OCI-LY3 (cell line): ENCODE measurements around the gene CACNA1E.

Experiments
- H2AFZ ChIP-seq: fragments of 200-600, 300-600 bp; shearing (Covaris generic); 2 replicates; pipeline ENCODE4 v1.6.0; 2014; ENCODE audit warnings: antibody characterized with exemption, low read depth, low read length
- H3K27ac ChIP-seq: fragments of 200-600, 300-600 bp; sonication (generic); 2 replicates; pipeline ENCODE4 v1.5.1; 2014; ENCODE audit warnings: mild to moderate bottlenecking, low read length, moderate library complexity, mixed read lengths
- H3K27me3 ChIP-seq: fragments of 200-600, 300-600 bp; sonication (generic); 2 replicates; pipeline ENCODE4 v1.6.1; 2014; ENCODE audit warnings: low read depth, low read length, mixed read lengths
- H3K36me3 ChIP-seq: fragments of 200-600, 300-600 bp; sonication (generic); replicated peaks from 2 replicates; pipeline ENCODE3; 2014; ENCODE audit warnings: low read depth, low read length, mixed read lengths
- H3K4me1 ChIP-seq: fragments of 300-600, 200-600 bp; sonication (generic); 2 replicates; pipeline ENCODE4 v1.6.1; 2014; ENCODE audit warnings: low read length, mixed read lengths
- H3K4me2 ChIP-seq: fragments of 200-600, 300-600 bp; sonication (generic); 2 replicates; pipeline ENCODE4 v1.6.1; 2014; ENCODE audit warnings: low read length, mixed read lengths
- H3K4me3 ChIP-seq: fragments of 300-600, 200-600 bp; sonication (generic); 2 replicates; pipeline ENCODE4 v1.5.1; 2014; ENCODE audit warnings: antibody characterized with exemption, mild to moderate bottlenecking, low read length, moderate library complexity
- H3K79me2 ChIP-seq: fragments of 300-600, 200-600 bp; shearing (Covaris generic); 2 replicates; pipeline ENCODE4 v1.6.1; 2014; ENCODE audit warnings: mild to moderate bottlenecking, low read length, mixed read lengths
- H3K9ac ChIP-seq: fragments of 300-600, 200-600 bp; shearing (Covaris generic); 2 replicates; pipeline ENCODE4 v1.6.0; 2014; ENCODE audit warnings: mild to moderate bottlenecking, low read length, moderate library complexity
- H3K9me3 ChIP-seq: fragments of 200-600, 300-600 bp; shearing (Covaris generic); 2 replicates; pipeline ENCODE4 v1.6.1; 2014; ENCODE audit warnings: low read length, mixed read lengths; ENCODE audit not compliant: insufficient read depth
- H4K20me1 ChIP-seq: fragments of 200-600, 300-600 bp; sonication (generic); 2 replicates; pipeline ENCODE4 v1.6.1; 2016; ENCODE audit warnings: low read length, mixed read lengths; ENCODE audit not compliant: insufficient read depth
- CTCF ChIP-seq: fragments of 200-600, 300-600 bp; sonication (generic); IDR thresholded peaks from 2 replicates; pipeline ENCODE4 v1.5.1; 2014; ENCODE audit warnings: antibody characterized with exemption, low read length, low read depth
- EZH2phosphoT487 ChIP-seq: fragments of 200-600 bp; shearing (Covaris generic); IDR thresholded peaks from 2 replicates; pipeline ENCODE4 v1.6.1; 2018; ENCODE audit warnings: antibody characterized with exemption, mixed run types, low read depth

The CACNA1E gene

GRCh38 chr1:181476581-181476980 lies 6.7 kb upstream of the CACNA1E start:
- Histone ChIP-seq H3K4me2 (no peak overlapping the region), H3K27ac (no peak overlapping the region), H3K9me3 (no peaks in the 10 kb centered on the region), H4K20me1 (no peaks in the 10 kb centered on the region), H3K9ac (no peak overlapping the region), H2AFZ (no peak overlapping the region), H3K27me3 (peaks cover 66% of the 10 kb centered on the region), H3K79me2 (no peaks in the 10 kb centered on the region), H3K36me3 (no peaks in the 10 kb centered on the region), H3K4me3 (no peak overlapping the region), H3K4me1 (no peaks in the 10 kb centered on the region)
- TF ChIP-seq CTCF (no peak), EZH2phosphoT487 (no peak)

- Histone ChIP-seq H3K9ac (no peak overlapping the region), H3K79me2 (no peaks in the 10 kb centered on the region), H3K4me1 (no peaks in the 10 kb centered on the region), H2AFZ (no peak overlapping the region), H3K4me2 (no peak overlapping the region), H3K36me3 (no peaks in the 10 kb centered on the region), H3K27ac (no peak overlapping the region), H3K27me3 (peaks cover 63% of the 10 kb centered on the region), H3K4me3 (no peak overlapping the region), H3K9me3 (no peaks in the 10 kb centered on the region), H4K20me1 (no peaks in the 10 kb centered on the region)
- no peak for TF ChIP-seq CTCF
- TF ChIP-seq EZH2phosphoT487: no peak
Observed at GRCh38 chr1:181478306-181478705, 5.0 kb upstream of the CACNA1E start.

- H3K79me2 ChIP-seq: no peaks in the 10 kb centered on the region
- H3K27ac ChIP-seq: no peak overlapping the region
- no peaks in the 10 kb centered on the region for H4K20me1 ChIP-seq
- no peak overlapping the region for H3K4me2 ChIP-seq
- no peak overlapping the region for H3K9ac ChIP-seq
- TF ChIP-seq EZH2phosphoT487 (no peak), CTCF (peak; percentile 96)
- no peak overlapping the region for H3K4me3 ChIP-seq
- no peaks in the 10 kb centered on the region for H3K9me3 ChIP-seq
- peaks cover 55% of the 10 kb centered on the region for H3K27me3 ChIP-seq
- H2AFZ ChIP-seq: no peak overlapping the region
- H3K36me3 ChIP-seq: no peaks in the 10 kb centered on the region
- no peaks in the 10 kb centered on the region for H3K4me1 ChIP-seq
Observed at GRCh38 chr1:181479137-181479745, 4.1 kb upstream of the CACNA1E start.

- no peaks in the 10 kb centered on the region for H3K79me2 ChIP-seq
- no peak overlapping the region for H3K4me3 ChIP-seq
- no peak overlapping the region for H3K4me2 ChIP-seq
- H4K20me1 ChIP-seq: no peaks in the 10 kb centered on the region
- no peaks in the 10 kb centered on the region for H3K9me3 ChIP-seq
- TF ChIP-seq CTCF: no peak
- no peak for TF ChIP-seq EZH2phosphoT487
- H2AFZ ChIP-seq: no peak overlapping the region
- peaks cover 35% of the 10 kb centered on the region for H3K27me3 ChIP-seq
- no peaks in the 10 kb centered on the region for H3K4me1 ChIP-seq
- no peaks in the 10 kb centered on the region for H3K36me3 ChIP-seq
- H3K9ac ChIP-seq: no peak overlapping the region
- no peak overlapping the region for H3K27ac ChIP-seq
Observed at GRCh38 chr1:181482001-181482430, 1.3 kb upstream of the CACNA1E start.
